SK-N-MC (cell line): Measurements from ENCODE around the gene ERF.

Experiments used
- EZH2 ChIP-seq: fragments of 200-600 bp; sonication (generic); IDR thresholded peaks from one replicate; pipeline ENCODE4 v1.6.1; 2017; ENCODE audit warnings: antibody characterized with exemption
- FOXP2 ChIP-seq: optimal IDR thresholded peaks from 2 replicates; pipeline ENCODE3; 2011; ENCODE audit warnings: mild to moderate bottlenecking, moderate library complexity; ENCODE audit not compliant: insufficient read depth; ENCODE audit errors: extremely low read length, control extremely low read depth
- POLR2AphosphoS5 ChIP-seq: IDR thresholded peaks from 2 replicates; pipeline ENCODE4 v1.6.1; 2012; ENCODE audit warnings: mild to moderate bottlenecking, low read depth, low read length, borderline replicate concordance

DNA sequence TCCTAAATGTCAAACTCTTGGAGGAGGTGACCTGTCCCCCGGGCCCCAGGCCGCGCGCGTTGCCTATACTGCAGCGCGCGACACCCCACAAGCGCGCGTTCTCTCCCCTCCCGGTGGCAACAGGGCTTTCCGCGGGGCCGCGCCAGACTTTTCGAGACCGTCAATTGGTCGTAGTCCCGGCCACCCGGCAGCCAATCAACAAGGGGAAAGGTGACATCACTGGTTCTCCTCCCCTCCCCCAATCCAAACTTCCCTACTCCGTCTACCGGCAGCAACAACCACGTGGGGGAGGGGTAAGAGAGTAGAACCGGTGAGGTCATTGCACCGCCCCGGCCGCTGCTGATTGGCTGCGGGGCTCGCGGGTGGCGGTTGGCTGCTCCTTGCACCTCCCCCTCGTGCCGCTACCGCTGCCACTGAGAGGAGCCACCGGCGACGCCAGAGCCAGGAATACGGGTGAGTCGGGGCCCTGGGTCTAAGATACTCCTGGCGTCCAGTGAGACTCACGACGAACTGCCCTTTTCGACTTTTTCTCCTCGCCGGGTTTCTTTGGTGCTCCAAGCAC is 13.3 kb upstream of the ERF start:
- TF ChIP-seq EZH2 = no peak
- peak; percentile 41 for TF ChIP-seq POLR2AphosphoS5
- peak; percentile 87 for TF ChIP-seq FOXP2
